Mucosa of gallbladder (tissue), 1 donor: ENCODE data around the gene VAMP2. TPM values are rescaled to one million over a fixed set of nuclear protein-coding genes. Genes with fewer than 3 reads are reported as not detected.

ENCODE experiments used
- DNase-seq: peaks from one replicate; pipeline ENCODE4 v3.0.0-alpha.2; 2020; ENCODE audit warnings: low spot score
- total RNA-seq: library from RNA; stranded (reverse); gene quantifications from one replicate; pipeline ENCODE4 v1.2.1, GENCODE V29; 2021
- donor health status: DM: no; HTN: no; CAD: no.

Gene VAMP2
- 73.8 TPM for total RNA-seq

- peak; percentile 82 for DNase-seq
These were observed at the start of gene VAMP2 for GRCh38 chr17:8162233-8162996. VAMP2 (minus strand) TSS chr17:8162948; CDS start chr17:8162879, 69 bp downstream.

- no peak for DNase-seq
These were observed 48.2 kb upstream of the VAMP2 start for GRCh38 chr17:8210761-8211458.

- peak; percentile 96 for DNase-seq
These were observed 47.4 kb upstream of the VAMP2 start, which contains the start of gene AURKB for GRCh38 chr17:8209907-8210760. AURKB (minus strand) TSS chr17:8210575; CDS start chr17:8210224, 351 bp downstream.

GRCh38 chr17:8206536-8206935 lies 43.8 kb upstream of the VAMP2 start:
- DNase-seq: no peak

- DNase-seq: no peak
These were observed 42.2 kb upstream of the VAMP2 start for GRCh38 chr17:8204761-8205555.

- peak; percentile 94 for DNase-seq
These were observed 29.5 kb upstream of the VAMP2 start for GRCh38 chr17:8192070-8192815.

GRCh38 chr17:8190506-8190905 lies 27.8 kb upstream of the VAMP2 start:
- DNase-seq: no peak

GRCh38 chr17:8189711-8190477 lies 27.1 kb upstream of the VAMP2 start, which contains the start of gene BORCS6:
BORCS6 (minus strand) TSS chr17:8190180; CDS start chr17:8190140, 40 bp downstream.
- DNase-seq: peak; percentile 98

GRCh38 chr17:8189041-8189710 lies 26.4 kb upstream of the VAMP2 start:
- DNase-seq: no peak

- DNase-seq: no peak
These were observed 25.6 kb upstream of the VAMP2 start for GRCh38 chr17:8188263-8188839.

- DNase-seq: peak; percentile 95
These were observed 24.9 kb upstream of the VAMP2 start for GRCh38 chr17:8187517-8188262.

GRCh38 chr17:8186787-8187516 lies 24.2 kb upstream of the VAMP2 start:
- DNase-seq: peak; percentile 95

GRCh38 chr17:8186446-8186786 lies 23.7 kb upstream of the VAMP2 start:
- DNase-seq: no peak

- peak; percentile 94 for DNase-seq
These were observed 23.1 kb upstream of the VAMP2 start for GRCh38 chr17:8185582-8186445.

- DNase-seq: no peak
These were observed 14.4 kb upstream of the VAMP2 start for GRCh38 chr17:8176998-8177731.
